CD14-positive monocyte (primary cell): ENCODE data around the gene NRXN3. TPM values are rescaled to one million over a fixed set of nuclear protein-coding genes. Genes with fewer than 3 reads are reported as not detected.

ENCODE experiments used
- DNase-seq, 3 donors: peaks; one replicate each; pipeline ENCODE4 v3.0.0-alpha.2; 2011 to 2022
- H2AFZ ChIP-seq: 2 replicates; pipeline ENCODE4 v1.6.0; 2012; ENCODE audit warnings: mild to moderate bottlenecking, low read depth, low read length, inconsistent platforms; ENCODE audit not compliant: insufficient read depth, poor library complexity, severe bottlenecking
- H3K27ac ChIP-seq, 2 donors: 1 replicate in 1 of 2; 2 replicates in 1 of 2; pipeline ENCODE4 v1.5.1; 2012 to 2013; ENCODE audit warnings: low read length in 2 of 2, control low read depth in 1 of 2, inconsistent platforms in 1 of 2, low read depth in 1 of 2, mild to moderate bottlenecking in 1 of 2
- H3K27me3 ChIP-seq, 2 donors: one replicate each; pipeline versions ENCODE4 v1.6.0 to v1.6.1; 2011 to 2013; ENCODE audit warnings: low read length in 2 of 2; ENCODE audit not compliant: control insufficient read depth in 2 of 2, insufficient read depth in 2 of 2
- H3K36me3 ChIP-seq, 2 donors: replicated peaks in 1 of 2; 1 replicate in 1 of 2; 2 replicates in 1 of 2; pipeline versions ENCODE4 v1.5.1 to v1.6.1; 2012 to 2013; ENCODE audit warnings: low read length in 2 of 2, control low read depth in 1 of 2, inconsistent platforms in 1 of 2, mild to moderate bottlenecking in 1 of 2; ENCODE audit not compliant: insufficient read depth in 2 of 2, control insufficient read depth in 1 of 2
- H3K4me1 ChIP-seq, 2 donors: 1 replicate in 1 of 2; 2 replicates in 1 of 2; pipeline versions ENCODE4 v1.5.1 to v1.6.1; 2012 to 2013; ENCODE audit warnings: low read length in 2 of 2, control low read depth in 1 of 2, inconsistent platforms in 1 of 2, mild to moderate bottlenecking in 1 of 2, moderate library complexity in 1 of 2; ENCODE audit not compliant: insufficient read depth in 2 of 2, control insufficient read depth in 1 of 2
- H3K4me2 ChIP-seq: replicated peaks from 2 replicates; pipeline ENCODE3; 2012; ENCODE audit warnings: low read length, moderate library complexity, mild to moderate bottlenecking; ENCODE audit not compliant: poor library complexity, severe bottlenecking; ENCODE audit errors: extremely low read depth
- H3K4me3 ChIP-seq, 3 experiments: fragments of 200-600 bp in 1 of 3; sonication (generic) in 1 of 3; replicated peaks in 1 of 3; 1 replicate in 2 of 3; 2 replicates in 1 of 3; pipeline ENCODE4 v1.5.1; 2011 to 2013; ENCODE audit warnings: low read length in 3 of 3, mild to moderate bottlenecking in 3 of 3, control low read depth in 2 of 3, low read depth in 2 of 3, inconsistent platforms in 1 of 3, moderate library complexity in 1 of 3
- H3K79me2 ChIP-seq: 2 replicates; pipeline ENCODE4 v1.6.0; 2012; ENCODE audit warnings: mild to moderate bottlenecking, control low read depth, inconsistent platforms, low read length, moderate library complexity; ENCODE audit not compliant: insufficient read depth
- H3K9ac ChIP-seq: 2 replicates; pipeline ENCODE4 v1.6.0; 2017; ENCODE audit warnings: low read length, mild to moderate bottlenecking; ENCODE audit not compliant: insufficient read depth, poor library complexity, severe bottlenecking
- H3K9me3 ChIP-seq, 2 donors: replicated peaks in 1 of 2; 1 replicate in 1 of 2; 2 replicates in 1 of 2; pipeline versions ENCODE4 v1.5.1 to v1.6.1; 2012 to 2013; ENCODE audit warnings: low read length in 2 of 2, control low read depth in 1 of 2; ENCODE audit not compliant: control insufficient read depth in 1 of 2, insufficient read depth in 1 of 2
- H4K20me1 ChIP-seq: 2 replicates; pipeline ENCODE4 v1.6.0; 2012; ENCODE audit warnings: mild to moderate bottlenecking, low read length, control low read depth, moderate library complexity; ENCODE audit not compliant: insufficient read depth
- H3K27ac Mint-ChIP-seq, 7 donors: one replicate each; pipeline ENCODE4 v1.8.0; 2020; ENCODE audit warnings: mild to moderate bottlenecking in 7 of 7, mixed read lengths in 7 of 7, moderate library complexity in 6 of 7, inconsistent platforms in 2 of 7
- H3K27me3 Mint-ChIP-seq, 3 donors: one replicate each; pipeline ENCODE4 v1.8.0; 2021 to 2022; ENCODE audit warnings: low read depth in 3 of 3, mild to moderate bottlenecking in 3 of 3, mixed read lengths in 3 of 3, moderate library complexity in 3 of 3, inconsistent platforms in 1 of 3
- H3K36me3 Mint-ChIP-seq, 2 donors: one replicate each; pipeline ENCODE4 v1.8.0; 2020; ENCODE audit warnings: mixed read lengths in 2 of 2, inconsistent platforms in 1 of 2, mild to moderate bottlenecking in 1 of 2
- H3K4me1 Mint-ChIP-seq: one replicate; pipeline ENCODE4 v1.8.0; 2020; ENCODE audit warnings: mild to moderate bottlenecking, mixed read lengths
- H3K4me3 Mint-ChIP-seq, 2 donors: one replicate each; pipeline ENCODE4 v1.8.0; 2020; ENCODE audit warnings: mild to moderate bottlenecking in 2 of 2, mixed read lengths in 2 of 2, moderate library complexity in 1 of 2
- H3K9me3 Mint-ChIP-seq, 7 donors: one replicate each; pipeline ENCODE4 v1.8.0; 2020 to 2022; ENCODE audit warnings: mixed read lengths in 7 of 7, mild to moderate bottlenecking in 6 of 7, moderate library complexity in 6 of 7, inconsistent platforms in 2 of 7
- CTCF ChIP-seq: fragments of 200-600 bp; IDR thresholded peaks from one replicate; pipeline ENCODE4 v1.8.0; 2022; ENCODE audit warnings: antibody characterized with exemption, mild to moderate bottlenecking
- WGBS: methylation state at CpG from one replicate; pipeline ENCODE4 v1.1.5; 2013; ENCODE audit warnings: missing lambda C conversion rate; ENCODE audit not compliant: insufficient coverage; 5-methylcytosine and 5-hydroxymethylcytosine counted together
- intact Hi-C, 2 donors: fragments of 100-400 bp; cut with micrococcal nuclease; formaldehyde crosslinking; loops; one replicate each; pipeline versions ENCODE4 v1.15.0 to v1.15.1; 2023
- polyA plus RNA-seq, 3 donors: library from polyadenylated mRNA; depleted of rRNA in 1 of 3; unstranded in 2 of 3; stranded (reverse) in 1 of 3; fragments of 300-500 nt in 2 of 3; fragments of >200 nt in 1 of 3; fragmentation: Illumina TruSeq in 2 of 3; gene quantifications; 1 replicate in 2 of 3; 2 replicates in 1 of 3; pipeline ENCODE4 v1.2.3, GENCODE V29; 2012 to 2021

The NRXN3 gene
- polyA plus RNA-seq, 3 donors = not detected

- H3K27me3 Mint-ChIP-seq = no peaks in the 10 kb centered on the region
- Histone ChIP-seq H3K9me3 (no peaks in the 10 kb centered on the region), H3K27me3 (no peaks in the 10 kb centered on the region), H2AFZ (no peak overlapping the region), H3K79me2 (no peaks in the 10 kb centered on the region), H3K9ac (no peak overlapping the region), H3K36me3 (no peaks in the 10 kb centered on the region), H4K20me1 (no peaks in the 10 kb centered on the region), H3K4me3 (no peak overlapping the region), H3K4me2 (no peak overlapping the region), H3K27ac (no peak overlapping the region), H3K4me1 (no peaks in the 10 kb centered on the region)
- H3K9me3 Mint-ChIP-seq = peaks cover 0 to 6% (median 2%) of the 10 kb centered on the region in 7 donors
- intact Hi-C loops = no loop called here
- no peaks in the 10 kb centered on the region for H3K36me3 Mint-ChIP-seq
- H3K27ac Mint-ChIP-seq = no peak overlapping the region
- DNase-seq = no peak
- TF ChIP-seq CTCF = no peak
- no peaks in the 10 kb centered on the region for H3K4me1 Mint-ChIP-seq
- 77% methylated on average over 2 of the region's 2 CpGs for WGBS
- H3K4me3 Mint-ChIP-seq = no peak overlapping the region
Measured at GRCh38 chr14:79383475-79383874, 1213.3 kb downstream of the NRXN3 start.

GRCh38 chr14:79395061-79395460 lies 1224.9 kb downstream of the NRXN3 start:
- Histone ChIP-seq H3K36me3 (no peaks in the 10 kb centered on the region), H4K20me1 (no peaks in the 10 kb centered on the region), H3K4me2 (no peak overlapping the region), H2AFZ (no peak overlapping the region), H3K4me3 (no peak overlapping the region), H3K4me1 (no peaks in the 10 kb centered on the region), H3K27me3 (no peaks in the 10 kb centered on the region), H3K27ac (no peak overlapping the region), H3K79me2 (no peaks in the 10 kb centered on the region), H3K9me3 (peaks cover 0 to 3% of the 10 kb centered on the region in 2 donors), H3K9ac (no peak overlapping the region)
- Mint-ChIP-seq H3K4me1 (no peaks in the 10 kb centered on the region), H3K27ac (no peak overlapping the region), H3K36me3 (no peaks in the 10 kb centered on the region), H3K27me3 (no peaks in the 10 kb centered on the region), H3K9me3 (peaks cover 0 to 3% (median 0%) of the 10 kb centered on the region in 7 donors), H3K4me3 (no peak overlapping the region)
- intact Hi-C loops = no loop called here
- no peak for TF ChIP-seq CTCF
- no peak for DNase-seq
